Ovary (tissue), 9 donors: ENCODE data around the gene PAQR3. TPM values are rescaled to one million over a fixed set of nuclear protein-coding genes. Genes with fewer than 3 reads are reported as not detected.

Source experiments
- DNase-seq, 5 donors: peaks; one replicate each; pipeline ENCODE4 v3.0.0-alpha.2; 2019 to 2020
- H3K27ac ChIP-seq, 2 donors: fragments of 200-600 bp; one replicate each; pipeline versions ENCODE4 v1.5.1 to v1.8.0; 2019 to 2022
- H3K27me3 ChIP-seq: fragments of 200-600 bp; one replicate; pipeline ENCODE4 v1.8.0; 2022
- H3K36me3 ChIP-seq: fragments of 200-600 bp; sonication (generic); one replicate; pipeline ENCODE4 v1.5.1; 2019
- H3K4me1 ChIP-seq: one replicate; pipeline ENCODE4 v1.8.1; 2013; ENCODE audit warnings: mild to moderate bottlenecking, moderate library complexity; ENCODE audit not compliant: insufficient read depth
- H3K4me3 ChIP-seq: fragments of 200-600 bp; sonication (generic); one replicate; pipeline ENCODE4 v1.5.1; 2017
- H3K9me3 ChIP-seq, 2 donors: fragments of 200-600 bp in 1 of 2; sonication (generic) in 1 of 2; one replicate each; pipeline versions ENCODE4 v1.5.1 to v1.8.1; 2013 to 2019; ENCODE audit warnings: mild to moderate bottlenecking in 1 of 2, moderate library complexity in 1 of 2
- CTCF ChIP-seq, 3 donors: fragments of 450-650 bp in 2 of 3; fragments of 200-600 bp in 1 of 3; IDR thresholded peaks; one replicate each; pipeline versions ENCODE4 v1.5.1 to v1.8.0; 2016 to 2022; ENCODE audit warnings: antibody characterized with exemption in 3 of 3, mild to moderate bottlenecking in 1 of 3
- EP300 ChIP-seq: sonication (generic); formaldehyde crosslinking; IDR thresholded peaks from one replicate; pipeline ENCODE4 v1.6.1; 2017; ENCODE audit warnings: antibody characterized with exemption
- POLR2A ChIP-seq: fragments of 450-650 bp; IDR thresholded peaks from one replicate; pipeline ENCODE4 v1.6.1; 2017; ENCODE audit warnings: antibody characterized with exemption, mild to moderate bottlenecking, moderate library complexity
- WGBS, 3 donors: extraction: QIAGEN DNeasy Blood & Tissue Kit in 1 of 3; methylation state at CpG; one replicate each; pipeline versions ENCODE4 v1.1.5 to v1.1.7; 2013 to 2017; 5-methylcytosine and 5-hydroxymethylcytosine counted together
- intact Hi-C, 4 donors: fragments of 100-400 bp; cut with DNase I; formaldehyde crosslinking; loops; one replicate each; pipeline versions ENCODE4 v1.11.0 to v1.15.1; 2022 to 2023
- polyA plus RNA-seq, 2 donors: library from polyadenylated mRNA; stranded (reverse); fragments of 200-250 nt in 1 of 2; fragments of 350-450 nt in 1 of 2; fragmentation: Illumina TruSeq in 1 of 2; extraction: RNeasy Lipid Tissue Mini Kit (QIAGEN cat#74804) in 1 of 2; gene quantifications; one replicate each; pipeline ENCODE4 v1.2.3, GENCODE V29; 2013 to 2014
- total RNA-seq, 7 donors: library from RNA; depleted of rRNA in 2 of 7; stranded (reverse); fragments of >200 nt in 2 of 7; fragmentation: NEBNext Ultra II Directional in 3 of 7; extraction: Animal tissue kit (Norgen Biotek cat#: 25700) in 3 of 7; gene quantifications; one replicate each; pipeline versions ENCODE4 v1.1.0 to v1.2.4, GENCODE V29; 2016 to 2023
- donor health status: DM: no; HTN: no; CAD: no; lungs with moderate emphysema.
- donor health status: DM: no; HTN: no; CAD: no.
- donor health status: Bipolar disorder and iron deficiency.
- donor health status: DM: yes; HTN: yes; CAD: no.
- donor health status: DM: no; HTN: no; CAD: no.
- donor health status: DM: yes; HTN: yes; CAD: no.

The PAQR3 gene
- total and polyA plus RNA-seq, 9 donors, result 3.4 to 13.4 (median 9.4) TPM

GRCh38 chr4:78951862-78952472, 12.7 kb upstream of the PAQR3 start:
- intact Hi-C loops, result loop anchor here in 3 of 4 donors (5.0 to 10.0 kb wide), 5 partner anchors 623 to 1263 kb away; no protein-coding TSS in a partner anchor
- no peak overlapping the region for H3K27ac ChIP-seq
- WGBS, 3 donors, result 55 to 59% (median 57%) methylated on average over 3 of the region's 3 CpGs

GRCh38 chr4:78949735-78950134, 10.5 kb upstream of the PAQR3 start:
- TF ChIP-seq POLR2A (no peak), CTCF (IDR thresholded peaks at IDR 0.05) (no peak), EP300 (no peak)
- WGBS, 3 donors, result 81 to 84% (median 83%) methylated on average over 1 of the region's 1 CpG
- no peak for DNase-seq
- no peak overlapping the region for H3K4me3 ChIP-seq
- H3K4me1 ChIP-seq, result no peaks in the 10 kb centered on the region
- no peaks in the 10 kb centered on the region for H3K9me3 ChIP-seq
- no peaks in the 10 kb centered on the region for H3K36me3 ChIP-seq
- no peaks in the 10 kb centered on the region for H3K27me3 ChIP-seq
- intact Hi-C loops, result loop anchor here (5.0 to 10.0 kb wide), 5 partner anchors 625 to 1265 kb away; no protein-coding TSS in a partner anchor
- H3K27ac ChIP-seq, result no peak overlapping the region

More at GRCh38 chr4:78951862-78952472, 12.7 kb upstream of the PAQR3 start:
- Histone ChIP-seq H3K9me3 (no peaks in the 10 kb centered on the region), H3K27me3 (no peaks in the 10 kb centered on the region), H3K4me1 (no peaks in the 10 kb centered on the region), H3K36me3 (no peaks in the 10 kb centered on the region), H3K4me3 (no peak overlapping the region)
- TF ChIP-seq POLR2A (no peak), EP300 (no peak), CTCF (IDR thresholded peaks at IDR 0.05) (peak in 2 of 3 donors; percentile 66 to 72)
- DNase-seq, result peak in 1 of 5 donors; percentile 28

GRCh38 chr4:78945651-78946179, 6.5 kb upstream of the PAQR3 start:
- Histone ChIP-seq H3K36me3 (no peaks in the 10 kb centered on the region), H3K27ac (no peak overlapping the region), H3K4me1 (no peaks in the 10 kb centered on the region), H3K9me3 (no peaks in the 10 kb centered on the region), H3K27me3 (no peaks in the 10 kb centered on the region), H3K4me3 (no peak overlapping the region)
- DNase-seq, result no peak
- TF ChIP-seq POLR2A (no peak), CTCF (IDR thresholded peaks at IDR 0.05) (no peak), EP300 (no peak)
- WGBS, 3 donors, result 87 to 93% (median 92%) methylated on average over 3 of the region's 3 CpGs
- intact Hi-C loops, result loop anchor here in 1 of 4 donors (10.0 kb wide), 1 partner anchor 1259 kb away; no protein-coding TSS in a partner anchor

- Histone ChIP-seq H3K4me1 (no peaks in the 10 kb centered on the region), H3K27ac (no peak overlapping the region), H3K9me3 (no peaks in the 10 kb centered on the region), H3K4me3 (no peak overlapping the region), H3K36me3 (no peaks in the 10 kb centered on the region), H3K27me3 (no peaks in the 10 kb centered on the region)
- no peak for TF ChIP-seq EP300
- no peak for TF ChIP-seq CTCF (IDR thresholded peaks at IDR 0.05)
- TF ChIP-seq POLR2A, result no peak
- no peak for DNase-seq
- intact Hi-C loops, result loop anchor here in 1 of 4 donors (10.0 kb wide), 1 partner anchor 1260 kb away; no protein-coding TSS in a partner anchor
- 34 to 50% (median 40%) methylated on average over 1 of the region's 1 CpG for WGBS, 3 donors
These were observed 5.1 kb upstream of the PAQR3 start for GRCh38 chr4:78944381-78944780.
